DMS153 (cell line): ENCODE results near the gene CCR8.
A peak's percentile ranks its signal among the peaks of the same experiment; 100 is the strongest.

Experiments used
- DNase-seq: peaks from one replicate; lab custom pipeline; 2025; lab: John Stamatoyannopoulos, UW

CCR8 gene

GRCh38 chr3:39329493-39329892 is at the start of gene CCR8:
CCR8 (plus strand) TSS chr3:39329709; CDS start chr3:39332332, 2,623 bp downstream.
- DNase-seq = peak; percentile 1

- no peak for DNase-seq
Observed at GRCh38 chr3:39279745-39280517, 49.6 kb upstream of the CCR8 start, which contains the start of gene CX3CR1. CX3CR1 (minus strand) TSS chr3:39280036; CDS start chr3:39266509, 13,527 bp downstream.

GRCh38 chr3:39280571-39280970 is 48.9 kb upstream of the CCR8 start:
- DNase-seq = no peak

GRCh38 chr3:39281533-39281932 is 48.0 kb upstream of the CCR8 start:
- DNase-seq = no peak

GRCh38 chr3:39282057-39282456 is 47.5 kb upstream of the CCR8 start:
- DNase-seq = no peak

GRCh38 chr3:39284457-39284881 is 45.0 kb upstream of the CCR8 start:
- DNase-seq = no peak

GRCh38 chr3:39285332-39285731 is 44.2 kb upstream of the CCR8 start:
- no peak for DNase-seq

- no peak for DNase-seq
Observed at GRCh38 chr3:39286771-39287170, 42.7 kb upstream of the CCR8 start.

- DNase-seq = no peak
Observed at GRCh38 chr3:39287216-39288164, 42.0 kb upstream of the CCR8 start.

GRCh38 chr3:39288300-39288808 is 41.2 kb upstream of the CCR8 start:
- DNase-seq = peak; percentile 17

GRCh38 chr3:39289107-39289506 is 40.4 kb upstream of the CCR8 start:
- no peak for DNase-seq

GRCh38 chr3:39290255-39290654 is 39.3 kb upstream of the CCR8 start:
- DNase-seq = no peak

GRCh38 chr3:39291903-39292329 is 37.6 kb upstream of the CCR8 start:
- DNase-seq = no peak

GRCh38 chr3:39292961-39293360 is 36.5 kb upstream of the CCR8 start:
- no peak for DNase-seq

GRCh38 chr3:39294446-39295183 is 34.9 kb upstream of the CCR8 start:
- no peak for DNase-seq

- no peak for DNase-seq
Observed at GRCh38 chr3:39295184-39295775, 34.2 kb upstream of the CCR8 start.

- no peak for DNase-seq
Observed at GRCh38 chr3:39296197-39297077, 33.1 kb upstream of the CCR8 start.

GRCh38 chr3:39299279-39299678 is 30.2 kb upstream of the CCR8 start:
- DNase-seq = no peak

GRCh38 chr3:39302178-39302577 is 27.3 kb upstream of the CCR8 start:
- DNase-seq = no peak

- no peak for DNase-seq
Observed at GRCh38 chr3:39313289-39313688, 16.2 kb upstream of the CCR8 start.
